HepG2 (cell line): ENCODE data around the gene TCAF1. TPM values are rescaled to one million over a fixed set of nuclear protein-coding genes. Genes with fewer than 3 reads are reported as not detected.
A peak's percentile ranks its signal among the peaks of the same experiment; 100 is the strongest.

Source experiments
- ESRRA ChIP-seq: sonication (generic); formaldehyde crosslinking; IDR thresholded peaks from 2 replicates; pipeline ENCODE4 v1.5.1; 2020; ENCODE audit warnings: mild to moderate bottlenecking, low read depth, missing genetic modification reagents
- ETV5 ChIP-seq: IDR thresholded peaks from 2 replicates; pipeline ENCODE4 v1.6.1; 2018; ENCODE audit warnings: missing biosample characterization, missing genetic modification reagents, inconsistent platforms, borderline replicate concordance
- GZF1 ChIP-seq: sonication (generic); formaldehyde crosslinking; IDR thresholded peaks from 2 replicates; pipeline ENCODE4 v1.5.1; 2020; ENCODE audit warnings: mild to moderate bottlenecking, missing genetic modification reagents
- HOXA9 ChIP-seq: sonication (generic); formaldehyde crosslinking; IDR thresholded peaks from 2 replicates; pipeline ENCODE4 v1.8.1; 2022; ENCODE audit warnings: missing genetic modification reagents, mild to moderate bottlenecking, moderate library complexity, borderline replicate concordance
- NCOR1 ChIP-seq: fragments of 200-600 bp; sonication (generic); IDR thresholded peaks from 2 replicates; pipeline ENCODE4 v1.7.0; 2017; ENCODE audit warnings: antibody characterized with exemption, low read length, borderline replicate concordance
- NR3C1 ChIP-seq: sonication (generic); formaldehyde crosslinking; IDR thresholded peaks from 2 replicates; pipeline ENCODE4 v1.4.0; 2020; ENCODE audit warnings: missing genetic modification reagents
- RXRA ChIP-seq: sonication (generic); formaldehyde crosslinking; IDR thresholded peaks from 2 replicates; pipeline ENCODE4 v1.5.1; 2020; ENCODE audit warnings: missing genetic modification reagents
- TARDBP ChIP-seq: sonication (generic); formaldehyde crosslinking; IDR thresholded peaks from 2 replicates; pipeline ENCODE4 v1.8.0; 2022; ENCODE audit warnings: mild to moderate bottlenecking, missing genetic modification reagents
- TGIF2 ChIP-seq: IDR thresholded peaks from 2 replicates; pipeline ENCODE4 v1.6.1; 2016; ENCODE audit warnings: control low read depth, missing compliant biosample characterization
- ZKSCAN1 ChIP-seq: fragments of 150-350 bp; IDR thresholded peaks from 2 replicates; pipeline ENCODE4 v1.6.1; 2014; ENCODE audit warnings: low read length
- ZNF3 ChIP-seq: IDR thresholded peaks from 2 replicates; pipeline ENCODE4 v1.7.0; 2017; ENCODE audit warnings: inconsistent platforms
- ZNF382 ChIP-seq: sonication (generic); formaldehyde crosslinking; IDR thresholded peaks from 2 replicates; pipeline ENCODE4 v1.5.0; 2020; ENCODE audit warnings: missing genetic modification reagents, mild to moderate bottlenecking, borderline replicate concordance
- ZNF496 ChIP-seq: sonication (generic); formaldehyde crosslinking; IDR thresholded peaks from 2 replicates; pipeline ENCODE4 v1.8.1; 2023; ENCODE audit warnings: mild to moderate bottlenecking, moderate library complexity, missing genetic modification reagents; ENCODE audit not compliant: insufficient replicate concordance
- ZNF746 ChIP-seq: sonication (generic); formaldehyde crosslinking; IDR thresholded peaks from 2 replicates; pipeline ENCODE4 v1.8.0; 2022; ENCODE audit warnings: mild to moderate bottlenecking, missing genetic modification reagents
- ZNF775 ChIP-seq: sonication (generic); formaldehyde crosslinking; IDR thresholded peaks from 2 replicates; pipeline ENCODE4 v1.4.0; 2020; ENCODE audit warnings: missing genetic modification reagents, mild to moderate bottlenecking, moderate library complexity, borderline replicate concordance
- ZSCAN31 ChIP-seq: sonication (generic); formaldehyde crosslinking; IDR thresholded peaks from 2 replicates; pipeline ENCODE4 v1.5.0; 2020; ENCODE audit warnings: low read depth, mild to moderate bottlenecking, missing genetic modification reagents
- polyA plus RNA-seq, 8 experiments: library from polyadenylated mRNA; depleted of rRNA in 3 of 8; stranded (reverse) in 7 of 8; unstranded in 1 of 8; fragments of >200 nt; fragmentation: Illumina TruSeq in 4 of 8; extraction: Trizol in 4 of 8; gene quantifications; 2 replicates each; pipeline versions ENCODE4 v1.2.1 to v1.2.3, GENCODE V29; 2011 to 2016; ENCODE audit warnings: low read depth in 4 of 8, missing spikeins in 1 of 8, mixed read lengths in 1 of 8; ENCODE audit not compliant: insufficient read depth in 1 of 8
- total RNA-seq, 5 experiments: library from RNA; depleted of rRNA; stranded (reverse); fragments of >200 nt; fragmentation: Illumina TruSeq; extraction: Trizol; gene quantifications; 2 replicates each; pipeline ENCODE4 v1.2.3, GENCODE V29; 2016; ENCODE audit warnings: low read depth in 1 of 5
- TF ChIP-seq, protein P1 (sequence below): IDR thresholded peaks from 2 replicates; pipeline ENCODE4 v1.6.1; 2016; ENCODE audit warnings: low read depth, control low read depth
- TF ChIP-seq, protein P2 (sequence below): sonication (generic); formaldehyde crosslinking; IDR thresholded peaks from 2 replicates; pipeline ENCODE4 v1.5.1; 2020; ENCODE audit warnings: missing genetic modification reagents, mild to moderate bottlenecking, borderline replicate concordance
- TF ChIP-seq, protein P3 (sequence below): sonication (generic); formaldehyde crosslinking; IDR thresholded peaks from 2 replicates; pipeline ENCODE4 v1.9.0; 2021; ENCODE audit warnings: missing genetic modification reagents, borderline replicate concordance
- TF ChIP-seq, protein P4 (sequence below): sonication (generic); formaldehyde crosslinking; IDR thresholded peaks from 2 replicates; pipeline ENCODE4 v1.5.0; 2020; ENCODE audit warnings: mild to moderate bottlenecking, low read depth, missing genetic modification reagents, borderline replicate concordance
- TF ChIP-seq, protein P5 (sequence below): sonication (generic); formaldehyde crosslinking; IDR thresholded peaks from 2 replicates; pipeline ENCODE4 v1.5.0; 2020; ENCODE audit warnings: mild to moderate bottlenecking, missing genetic modification reagents

Gene TCAF1
- total and polyA plus RNA-seq, 2 of the 13 experiments (the other 11 are each of a cell fraction or from before 2014, with no cell fraction given), result 36.2 to 101 TPM

DNA sequence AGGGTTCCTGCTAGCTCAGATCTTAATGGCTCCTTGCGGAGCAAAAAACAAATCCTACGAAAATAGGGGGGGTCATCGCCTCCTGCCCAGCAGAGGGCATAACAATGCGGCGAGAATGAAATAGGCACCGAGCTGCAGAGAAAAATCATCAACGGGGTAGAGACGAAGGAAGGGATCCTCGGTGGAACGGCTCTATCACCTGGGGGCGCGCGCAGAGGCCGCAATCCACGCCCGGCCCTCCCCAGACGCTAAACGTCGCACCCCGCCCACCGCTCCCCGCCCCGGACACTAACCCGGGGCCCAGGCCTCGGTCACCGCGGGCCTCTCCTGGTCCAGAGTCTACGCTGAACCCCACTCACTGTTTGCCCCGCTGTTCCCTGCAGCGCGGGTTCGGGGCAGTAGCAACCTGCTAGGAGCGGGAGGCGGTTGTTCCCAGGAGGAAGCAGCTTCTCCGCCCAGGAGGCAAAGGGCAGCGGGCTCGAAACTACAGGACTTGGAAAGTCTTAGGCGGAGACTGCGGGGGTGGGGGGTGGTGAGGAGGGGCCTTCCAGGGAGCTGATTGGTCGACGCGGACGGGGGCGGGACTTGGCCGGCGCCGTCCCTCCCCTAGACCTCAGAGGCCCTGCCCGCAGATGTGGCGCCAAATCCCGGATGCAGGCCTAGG, at the start of gene TCAF1 (continued):
- TF ChIP-seq, protein P1, sequence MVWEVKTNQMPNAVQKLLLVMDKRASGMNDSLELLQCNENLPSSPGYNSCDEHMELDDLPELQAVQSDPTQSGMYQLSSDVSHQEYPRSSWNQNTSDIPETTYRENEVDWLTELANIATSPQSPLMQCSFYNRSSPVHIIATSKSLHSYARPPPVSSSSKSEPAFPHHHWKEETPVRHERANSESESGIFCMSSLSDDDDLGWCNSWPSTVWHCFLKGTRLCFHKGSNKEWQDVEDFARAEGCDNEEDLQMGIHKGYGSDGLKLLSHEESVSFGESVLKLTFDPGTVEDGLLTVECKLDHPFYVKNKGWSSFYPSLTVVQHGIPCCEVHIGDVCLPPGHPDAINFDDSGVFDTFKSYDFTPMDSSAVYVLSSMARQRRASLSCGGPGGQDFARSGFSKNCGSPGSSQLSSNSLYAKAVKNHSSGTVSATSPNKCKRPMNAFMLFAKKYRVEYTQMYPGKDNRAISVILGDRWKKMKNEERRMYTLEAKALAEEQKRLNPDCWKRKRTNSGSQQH (CRISPR knock-in tag), result peak; percentile 94
- TF ChIP-seq HOXA9 (no peak), ESRRA (CRISPR knock-in tag) (peak; percentile 91), TGIF2 (no peak; the same call in 1 of the 2 replicates), ZNF382 (no peak), ETV5 (CRISPR knock-in tag) (peak; percentile 87), ZNF496 (CRISPR knock-in tag) (no peak), ZNF3 (CRISPR knock-in tag) (no peak), ZSCAN31 (peak; percentile 82), ZKSCAN1 (no peak), TARDBP (CRISPR knock-in tag) (peak; percentile 83), RXRA (CRISPR knock-in tag) (peak; percentile 83), NR3C1 (CRISPR knock-in tag) (no peak), ZNF775 (no peak), NCOR1 (peak; percentile 85), ZNF746 (CRISPR knock-in tag) (peak; percentile 84), GZF1 (CRISPR knock-in tag) (no peak; the same call in 1 of the 2 replicates)
- TF ChIP-seq, protein P2, sequence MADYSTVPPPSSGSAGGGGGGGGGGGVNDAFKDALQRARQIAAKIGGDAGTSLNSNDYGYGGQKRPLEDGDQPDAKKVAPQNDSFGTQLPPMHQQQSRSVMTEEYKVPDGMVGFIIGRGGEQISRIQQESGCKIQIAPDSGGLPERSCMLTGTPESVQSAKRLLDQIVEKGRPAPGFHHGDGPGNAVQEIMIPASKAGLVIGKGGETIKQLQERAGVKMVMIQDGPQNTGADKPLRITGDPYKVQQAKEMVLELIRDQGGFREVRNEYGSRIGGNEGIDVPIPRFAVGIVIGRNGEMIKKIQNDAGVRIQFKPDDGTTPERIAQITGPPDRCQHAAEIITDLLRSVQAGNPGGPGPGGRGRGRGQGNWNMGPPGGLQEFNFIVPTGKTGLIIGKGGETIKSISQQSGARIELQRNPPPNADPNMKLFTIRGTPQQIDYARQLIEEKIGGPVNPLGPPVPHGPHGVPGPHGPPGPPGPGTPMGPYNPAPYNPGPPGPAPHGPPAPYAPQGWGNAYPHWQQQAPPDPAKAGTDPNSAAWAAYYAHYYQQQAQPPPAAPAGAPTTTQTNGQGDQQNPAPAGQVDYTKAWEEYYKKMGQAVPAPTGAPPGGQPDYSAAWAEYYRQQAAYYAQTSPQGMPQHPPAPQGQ (CRISPR knock-in tag), result no peak
- TF ChIP-seq, protein P3, sequence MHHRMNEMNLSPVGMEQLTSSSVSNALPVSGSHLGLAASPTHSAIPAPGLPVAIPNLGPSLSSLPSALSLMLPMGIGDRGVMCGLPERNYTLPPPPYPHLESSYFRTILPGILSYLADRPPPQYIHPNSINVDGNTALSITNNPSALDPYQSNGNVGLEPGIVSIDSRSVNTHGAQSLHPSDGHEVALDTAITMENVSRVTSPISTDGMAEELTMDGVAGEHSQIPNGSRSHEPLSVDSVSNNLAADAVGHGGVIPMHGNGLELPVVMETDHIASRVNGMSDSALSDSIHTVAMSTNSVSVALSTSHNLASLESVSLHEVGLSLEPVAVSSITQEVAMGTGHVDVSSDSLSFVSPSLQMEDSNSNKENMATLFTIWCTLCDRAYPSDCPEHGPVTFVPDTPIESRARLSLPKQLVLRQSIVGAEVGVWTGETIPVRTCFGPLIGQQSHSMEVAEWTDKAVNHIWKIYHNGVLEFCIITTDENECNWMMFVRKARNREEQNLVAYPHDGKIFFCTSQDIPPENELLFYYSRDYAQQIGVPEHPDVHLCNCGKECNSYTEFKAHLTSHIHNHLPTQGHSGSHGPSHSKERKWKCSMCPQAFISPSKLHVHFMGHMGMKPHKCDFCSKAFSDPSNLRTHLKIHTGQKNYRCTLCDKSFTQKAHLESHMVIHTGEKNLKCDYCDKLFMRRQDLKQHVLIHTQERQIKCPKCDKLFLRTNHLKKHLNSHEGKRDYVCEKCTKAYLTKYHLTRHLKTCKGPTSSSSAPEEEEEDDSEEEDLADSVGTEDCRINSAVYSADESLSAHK (CRISPR knock-in tag), result no peak
- TF ChIP-seq, protein P4, sequence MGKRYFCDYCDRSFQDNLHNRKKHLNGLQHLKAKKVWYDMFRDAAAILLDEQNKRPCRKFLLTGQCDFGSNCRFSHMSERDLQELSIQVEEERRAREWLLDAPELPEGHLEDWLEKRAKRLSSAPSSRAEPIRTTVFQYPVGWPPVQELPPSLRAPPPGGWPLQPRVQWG (CRISPR knock-in tag), result no peak
- TF ChIP-seq, protein P5, sequence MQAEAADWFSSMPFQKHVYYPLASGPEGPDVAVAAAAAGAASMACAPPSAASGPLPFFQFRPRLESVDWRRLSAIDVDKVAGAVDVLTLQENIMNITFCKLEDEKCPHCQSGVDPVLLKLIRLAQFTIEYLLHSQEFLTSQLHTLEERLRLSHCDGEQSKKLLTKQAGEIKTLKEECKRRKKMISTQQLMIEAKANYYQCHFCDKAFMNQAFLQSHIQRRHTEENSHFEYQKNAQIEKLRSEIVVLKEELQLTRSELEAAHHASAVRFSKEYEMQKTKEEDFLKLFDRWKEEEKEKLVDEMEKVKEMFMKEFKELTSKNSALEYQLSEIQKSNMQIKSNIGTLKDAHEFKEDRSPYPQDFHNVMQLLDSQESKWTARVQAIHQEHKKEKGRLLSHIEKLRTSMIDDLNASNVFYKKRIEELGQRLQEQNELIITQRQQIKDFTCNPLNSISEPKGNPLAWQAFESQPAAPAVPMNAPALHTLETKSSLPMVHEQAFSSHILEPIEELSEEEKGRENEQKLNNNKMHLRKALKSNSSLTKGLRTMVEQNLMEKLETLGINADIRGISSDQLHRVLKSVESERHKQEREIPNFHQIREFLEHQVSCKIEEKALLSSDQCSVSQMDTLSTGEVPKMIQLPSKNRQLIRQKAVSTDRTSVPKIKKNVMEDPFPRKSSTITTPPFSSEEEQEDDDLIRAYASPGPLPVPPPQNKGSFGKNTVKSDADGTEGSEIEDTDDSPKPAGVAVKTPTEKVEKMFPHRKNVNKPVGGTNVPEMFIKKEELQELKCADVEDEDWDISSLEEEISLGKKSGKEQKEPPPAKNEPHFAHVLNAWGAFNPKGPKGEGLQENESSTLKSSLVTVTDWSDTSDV (CRISPR knock-in tag), result no peak; the same call in 1 of the 2 replicates
